ENCODE results near the gene KRT6B.

DNA sequence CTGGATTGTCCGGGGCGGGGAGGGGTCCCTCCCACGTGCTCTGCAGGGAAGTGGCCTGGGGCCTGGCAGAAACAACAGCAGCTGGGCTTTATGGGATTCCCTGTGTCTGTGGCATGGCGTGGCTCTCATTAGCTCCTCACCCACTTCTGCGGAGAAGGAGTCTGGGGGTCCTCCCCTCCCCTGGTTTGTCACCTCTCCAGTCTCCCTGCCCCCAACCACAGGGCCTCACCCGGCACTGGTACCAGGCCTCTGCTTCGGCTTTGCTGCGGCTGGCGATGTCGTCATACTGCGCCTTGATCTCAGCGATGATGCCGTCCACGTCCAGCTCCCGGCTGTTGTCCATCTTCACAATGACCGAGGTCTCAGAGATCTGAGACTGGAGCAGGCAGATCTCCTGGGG, 52.2 kb downstream of the KRT6B start:
- no peak for TF ChIP-seq CTCF (IDR thresholded peaks at IDR 0.05; ENCODE audit: insufficient read depth, low read length)
- no peak for TF ChIP-seq POLR2AphosphoS5 (IDR thresholded peaks at IDR 0.05; ENCODE audit: low read depth)
- no peak for TF ChIP-seq GABPA (IDR thresholded peaks at IDR 0.05; ENCODE audit: low read depth)

Measured in HL-60 (cell line).